CD4-positive, alpha-beta memory T cell (primary cell): ENCODE results near the gene TUBB4B. TPM values are rescaled to one million over a fixed set of nuclear protein-coding genes. Genes with fewer than 3 reads are reported as not detected.

ENCODE experiments used
- CTCF ChIA-PET: fragments of 350-600 bp; sonication (Branson Sonifier 250); formaldehyde crosslinking; loops from one replicate; lab custom pipeline; 2021; ENCODE audit warnings: inconsistent platforms; ENCODE audit not compliant: partially characterized antibody; lab: Charles Lee
- POLR2A ChIA-PET: fragments of 350-600 bp; sonication (Branson Sonifier 250); formaldehyde crosslinking; loops from one replicate; lab custom pipeline; 2021; ENCODE audit not compliant: partially characterized antibody; lab: Charles Lee
- DNase-seq, 5 donors: peaks; one replicate each; pipeline versions ENCODE4 v3.0.0 to v3.0.0-alpha.2; 2020 to 2022; ENCODE audit warnings: mixed read lengths in 1 of 5
- H3K27ac ChIP-seq: one replicate; pipeline ENCODE4 v1.7.0; 2013; ENCODE audit warnings: low read depth, low read length
- H3K27me3 ChIP-seq: 2 replicates; pipeline ENCODE4 v1.7.0; 2013; ENCODE audit warnings: mild to moderate bottlenecking, low read length, moderate library complexity; ENCODE audit not compliant: insufficient read depth
- H3K36me3 ChIP-seq: 2 replicates; pipeline ENCODE4 v1.7.0; 2013; ENCODE audit warnings: mild to moderate bottlenecking, low read length, moderate library complexity; ENCODE audit not compliant: insufficient read depth
- H3K4me1 ChIP-seq: 2 replicates; pipeline ENCODE4 v1.7.0; 2013; ENCODE audit warnings: mild to moderate bottlenecking, low read length, moderate library complexity; ENCODE audit not compliant: insufficient read depth
- H3K4me3 ChIP-seq, 2 donors: one replicate each; pipeline ENCODE4 v1.7.0; 2013; ENCODE audit warnings: low read length in 2 of 2, mild to moderate bottlenecking in 1 of 2
- H3K9me3 ChIP-seq, 2 donors: one replicate each; pipeline ENCODE4 v1.7.0; 2013; ENCODE audit warnings: low read length in 2 of 2, control low read depth in 1 of 2; ENCODE audit not compliant: control insufficient read depth in 1 of 2
- H3K27ac Mint-ChIP-seq, 7 donors: one replicate each; pipeline ENCODE4 v1.8.0; 2020 to 2021; ENCODE audit warnings: mixed read lengths in 7 of 7, mild to moderate bottlenecking in 6 of 7, inconsistent platforms in 3 of 7, moderate library complexity in 3 of 7
- H3K27me3 Mint-ChIP-seq, 2 donors: one replicate each; pipeline ENCODE4 v1.8.0; 2020 to 2021; ENCODE audit warnings: mixed read lengths in 2 of 2
- H3K36me3 Mint-ChIP-seq, 2 donors: one replicate each; pipeline ENCODE4 v1.8.0; 2020 to 2021; ENCODE audit warnings: mixed read lengths in 2 of 2, inconsistent platforms in 1 of 2, mild to moderate bottlenecking in 1 of 2
- H3K4me1 Mint-ChIP-seq, 4 donors: one replicate each; pipeline ENCODE4 v1.8.0; 2020 to 2021; ENCODE audit warnings: mixed read lengths in 4 of 4, mild to moderate bottlenecking in 1 of 4
- H3K4me3 Mint-ChIP-seq, 8 donors: one replicate each; pipeline ENCODE4 v1.8.0; 2020 to 2021; ENCODE audit warnings: mixed read lengths in 8 of 8, mild to moderate bottlenecking in 7 of 8, moderate library complexity in 6 of 8, inconsistent platforms in 3 of 8
- H3K9me3 Mint-ChIP-seq, 8 donors: one replicate each; pipeline ENCODE4 v1.8.0; 2020 to 2021; ENCODE audit warnings: mixed read lengths in 8 of 8, mild to moderate bottlenecking in 5 of 8, inconsistent platforms in 3 of 8, moderate library complexity in 1 of 8
- intact Hi-C: fragments of 100-400 bp; cut with micrococcal nuclease; formaldehyde crosslinking; loops from one replicate; pipeline ENCODE4 v1.15.1; 2023
- polyA plus RNA-seq, 2 donors: library from polyadenylated mRNA; unstranded; fragments of 300-500 nt; fragmentation: Illumina TruSeq; gene quantifications; one replicate each; pipeline ENCODE4 v1.2.3, GENCODE V29; 2021
- total RNA-seq, 2 experiments: library from RNA; stranded (reverse); gene quantifications; one replicate each; pipeline ENCODE4 v1.2.3, GENCODE V29; 2021

The TUBB4B gene
- total and polyA plus RNA-seq, 4 experiments from 2014 or later, result 53.1 to 103 (median 82.0) TPM

DNA sequence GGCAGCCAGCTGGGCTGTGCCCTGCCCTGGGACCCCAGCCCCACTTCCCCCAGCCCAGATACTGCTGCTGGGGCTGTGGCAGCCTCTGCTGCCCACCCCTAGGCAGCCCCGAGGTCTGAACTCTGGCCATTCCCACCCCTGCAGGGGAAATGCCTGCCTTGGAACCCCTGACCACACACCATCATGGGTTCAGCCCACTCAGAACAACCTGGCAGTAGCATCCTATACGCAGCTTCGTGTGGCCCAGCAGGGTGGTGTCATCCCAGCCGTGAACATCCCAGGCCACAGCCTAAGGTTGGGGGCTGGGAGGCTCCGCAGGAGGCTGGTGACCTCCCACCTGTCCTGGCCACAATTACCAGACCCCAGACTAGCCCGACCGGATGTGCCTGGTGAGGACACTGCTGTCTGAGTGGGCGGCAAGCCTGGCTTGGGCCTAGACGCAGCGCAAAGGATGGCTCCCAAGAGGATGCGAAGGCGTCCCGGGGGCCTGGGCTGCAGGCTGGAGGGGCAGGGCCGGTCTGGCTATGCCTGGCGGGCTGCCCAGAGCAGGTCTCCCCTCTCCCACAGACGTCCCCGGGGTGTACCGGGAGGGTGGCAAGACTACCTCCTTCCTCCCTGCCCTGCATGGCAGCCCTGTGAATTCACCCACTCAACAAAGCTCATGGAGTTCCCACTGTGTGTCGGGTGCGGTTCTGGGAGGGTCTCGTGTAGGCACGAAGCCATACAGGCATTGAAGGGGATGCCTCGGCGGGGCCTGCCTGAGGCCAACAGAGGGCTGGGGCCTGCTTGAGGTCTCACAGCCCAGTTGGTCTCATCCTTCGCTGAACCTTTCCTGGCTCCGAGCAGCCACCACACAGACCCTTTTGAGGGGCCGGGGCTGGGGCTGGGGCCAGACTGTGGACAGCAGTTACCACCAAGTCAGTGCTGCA, 11.9 kb upstream of the TUBB4B start:
- Mint-ChIP-seq H3K27me3 (peaks cover 3 to 4% of the 10 kb centered on the region in 2 donors), H3K9me3 (no peaks in the 10 kb centered on the region), H3K4me1 (peaks cover 2 to 6% (median 3%) of the 10 kb centered on the region in 4 donors), H3K4me3 (no peak overlapping the region), H3K36me3 (no peaks in the 10 kb centered on the region), H3K27ac (no peak overlapping the region)
- Histone ChIP-seq H3K27me3 (no peaks in the 10 kb centered on the region), H3K9me3 (no peaks in the 10 kb centered on the region), H3K4me1 (peaks cover 3% of the 10 kb centered on the region), H3K36me3 (no peaks in the 10 kb centered on the region), H3K27ac (no peak overlapping the region), H3K4me3 (no peak overlapping the region)
- no peak for DNase-seq
- intact Hi-C loops, result no loop called here
- ChIA-PET POLR2A (interaction anchor here (0.6 kb wide), 1 partner anchor 690 kb away, joined by 4 read pairs; no protein-coding TSS in a partner anchor), CTCF (interaction anchor here (0.9 to 1.0 kb wide), 2 partner anchors 9 to 40 kb away, joined by 3 read pairs; no protein-coding TSS in a partner anchor)

GRCh38 chr9:137229903-137230704, 11.0 kb upstream of the TUBB4B start:
- H3K4me1 Mint-ChIP-seq, result peaks cover 2 to 6% (median 3%) of the 10 kb centered on the region in 4 donors
- Histone ChIP-seq H3K4me3 (no peak overlapping the region), H3K27me3 (no peaks in the 10 kb centered on the region), H3K36me3 (no peaks in the 10 kb centered on the region), H3K9me3 (no peaks in the 10 kb centered on the region), H3K4me1 (no peaks in the 10 kb centered on the region), H3K27ac (no peak overlapping the region)
- H3K36me3 Mint-ChIP-seq, result no peaks in the 10 kb centered on the region
- no peak overlapping the region for H3K27ac Mint-ChIP-seq
- H3K27me3 Mint-ChIP-seq, result peaks cover 3 to 8% of the 10 kb centered on the region in 2 donors
- POLR2A ChIA-PET, result interaction anchor here (0.6 kb wide), 1 partner anchor 691 kb away, joined by 4 read pairs; no protein-coding TSS in a partner anchor
- intact Hi-C loops, result no loop called here
- no peak overlapping the region for H3K4me3 Mint-ChIP-seq
- CTCF ChIA-PET, result interaction anchor here (0.6 to 2.0 kb wide), 4 partner anchors 8 to 514 kb away, joined by 3 to 5 read pairs (median 3); no protein-coding TSS in a partner anchor
- H3K9me3 Mint-ChIP-seq, result no peaks in the 10 kb centered on the region
- DNase-seq, result no peak

DNA sequence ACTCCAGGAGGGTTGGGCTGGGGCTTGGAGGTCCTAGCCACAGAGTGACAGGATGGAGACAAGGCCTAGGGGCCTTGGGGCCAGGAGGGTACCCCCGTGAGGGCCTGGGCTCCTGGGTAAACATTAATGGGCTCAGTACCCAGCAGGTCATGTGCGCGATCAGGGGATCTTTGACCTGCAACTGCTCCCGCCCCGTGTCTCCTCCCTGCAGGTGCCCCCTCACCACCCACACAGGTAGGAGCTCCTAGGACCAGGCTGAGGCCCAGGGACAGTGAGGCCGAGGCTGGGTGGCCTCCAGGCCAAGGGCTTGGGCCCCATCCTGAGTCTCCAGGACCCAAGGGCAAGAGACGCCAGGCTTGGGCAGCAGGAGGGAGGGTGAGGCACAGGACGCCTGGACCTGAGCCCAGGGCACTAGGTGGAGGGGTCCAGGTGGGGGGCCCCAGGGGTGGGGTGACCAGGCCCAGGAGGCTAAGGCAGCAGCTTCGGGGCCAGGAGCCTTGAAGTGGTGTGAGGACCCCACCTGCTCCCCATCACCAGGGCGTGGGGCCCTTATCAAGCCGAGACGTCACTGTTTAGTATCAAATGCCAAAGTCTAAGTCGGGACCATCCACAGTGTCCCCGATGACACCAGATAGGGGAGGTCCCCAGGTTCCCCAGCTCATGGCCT, 10.2 kb upstream of the TUBB4B start, which contains the start of gene SLC34A3:
Gene SLC34A3, plus strand, starts transcription at position 197 of the 667 bp plus-strand sequence. CDS start 802 bp downstream, outside the sequence.
- ChIA-PET POLR2A (interaction anchor here (1.7 kb wide), 1 partner anchor 10 kb away, joined by 7 read pairs; the partner anchor contains the start of gene TUBB4B), CTCF (interaction anchor here (0.6 to 2.0 kb wide), 2 partner anchors 113 to 515 kb away, joined by 3 to 5 read pairs; no protein-coding TSS in a partner anchor)
- Mint-ChIP-seq H3K27ac (no peak within 1 kb of the TSS), H3K36me3 (no peaks in the 10 kb centered on the region), H3K27me3 (peaks cover 3 to 11% of the 10 kb centered on the region in 2 donors), H3K4me1 (peaks cover 2 to 6% (median 3%) of the 10 kb centered on the region in 4 donors), H3K4me3 (no peak within 1 kb of the TSS), H3K9me3 (no peaks in the 10 kb centered on the region)
- H3K27ac ChIP-seq, result no peak within 1 kb of the TSS
- no peaks in the 10 kb centered on the region for H3K9me3 ChIP-seq
- H3K36me3 ChIP-seq, result no peaks in the 10 kb centered on the region
- intact Hi-C loops, result no loop called here
- no peak for DNase-seq
- H3K4me3 ChIP-seq, result no peak within 1 kb of the TSS
- H3K4me1 ChIP-seq, result peaks cover under 1% of the 10 kb centered on the region
- H3K27me3 ChIP-seq, result no peaks in the 10 kb centered on the region

- intact Hi-C loops, result no loop called here
- Histone ChIP-seq H3K9me3 (no peaks in the 10 kb centered on the region), H3K4me1 (peaks cover 7% of the 10 kb centered on the region), H3K36me3 (no peaks in the 10 kb centered on the region), H3K4me3 (no peak overlapping the region), H3K27me3 (no peaks in the 10 kb centered on the region), H3K27ac (no peak overlapping the region)
- no peaks in the 10 kb centered on the region for H3K36me3 Mint-ChIP-seq
- ChIA-PET POLR2A (interaction anchor here (1.7 kb wide), 1 partner anchor 10 kb away, joined by 7 read pairs; the partner anchor contains the start of gene TUBB4B), CTCF (interaction anchor here (2.0 kb wide), 1 partner anchor 113 kb away, joined by 5 read pairs; no protein-coding TSS in a partner anchor)
- H3K27ac Mint-ChIP-seq, result no peak overlapping the region
- H3K27me3 Mint-ChIP-seq, result peaks cover 3 to 11% of the 10 kb centered on the region in 2 donors
- H3K4me3 Mint-ChIP-seq, result no peak overlapping the region
- DNase-seq, result no peak
- peaks cover 2 to 9% (median 3%) of the 10 kb centered on the region in 4 donors for H3K4me1 Mint-ChIP-seq
- no peaks in the 10 kb centered on the region for H3K9me3 Mint-ChIP-seq
Observed at GRCh38 chr9:137231372-137232039, 9.6 kb upstream of the TUBB4B start.

- POLR2A ChIA-PET, result interaction anchor here (1.7 kb wide), 1 partner anchor 9 kb away, joined by 7 read pairs; the partner anchor contains the start of gene TUBB4B
- Mint-ChIP-seq H3K9me3 (no peaks in the 10 kb centered on the region), H3K27me3 (peaks cover 3 to 11% of the 10 kb centered on the region in 2 donors)
Observed at GRCh38 chr9:137232101-137232500, 9.0 kb upstream of the TUBB4B start.

DNA sequence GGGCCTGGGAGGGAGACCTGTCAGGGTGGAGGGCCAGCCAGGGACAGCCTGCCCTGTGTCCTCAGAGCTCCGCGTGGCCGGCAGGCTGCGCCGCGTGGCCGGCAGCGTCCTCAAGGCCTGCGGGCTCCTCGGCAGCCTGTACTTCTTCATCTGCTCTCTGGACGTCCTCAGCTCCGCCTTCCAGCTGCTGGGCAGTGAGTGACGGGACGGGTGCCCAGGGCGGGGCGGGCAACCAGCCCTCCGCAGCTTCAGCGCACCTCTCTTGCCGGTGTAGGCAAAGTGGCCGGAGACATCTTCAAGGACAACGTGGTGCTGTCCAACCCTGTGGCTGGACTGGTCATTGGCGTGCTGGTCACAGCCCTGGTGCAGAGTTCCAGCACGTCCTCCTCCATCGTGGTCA, 8.6 kb upstream of the TUBB4B start:
- no peaks in the 10 kb centered on the region for H3K36me3 Mint-ChIP-seq
- no peaks in the 10 kb centered on the region for H3K27me3 ChIP-seq
- no peak overlapping the region for H3K27ac Mint-ChIP-seq
- H3K27ac ChIP-seq, result no peak overlapping the region
- H3K4me3 Mint-ChIP-seq, result no peak overlapping the region
- peaks cover 2 to 10% of the 10 kb centered on the region in 2 donors for H3K27me3 Mint-ChIP-seq
- H3K4me3 ChIP-seq, result no peak overlapping the region
- DNase-seq, result no peak
- POLR2A ChIA-PET, result interaction anchor here (1.7 kb wide), 1 partner anchor 9 kb away, joined by 7 read pairs; the partner anchor contains the start of gene TUBB4B
- H3K36me3 ChIP-seq, result no peaks in the 10 kb centered on the region
- peaks cover 14% of the 10 kb centered on the region for H3K4me1 ChIP-seq
- no peaks in the 10 kb centered on the region for H3K9me3 Mint-ChIP-seq
- CTCF ChIA-PET, result no interaction called here
- intact Hi-C loops, result no loop called here
- H3K9me3 ChIP-seq, result no peaks in the 10 kb centered on the region
- H3K4me1 Mint-ChIP-seq, result peaks cover 2 to 10% (median 4%) of the 10 kb centered on the region in 4 donors

More at GRCh38 chr9:137232101-137232500, 9.0 kb upstream of the TUBB4B start:
- H3K4me3 Mint-ChIP-seq, result no peak overlapping the region
- Histone ChIP-seq H3K36me3 (no peaks in the 10 kb centered on the region), H3K4me3 (no peak overlapping the region), H3K4me1 (peaks cover 13% of the 10 kb centered on the region), H3K27me3 (no peaks in the 10 kb centered on the region), H3K27ac (no peak overlapping the region), H3K9me3 (no peaks in the 10 kb centered on the region)
- CTCF ChIA-PET, result no interaction called here
- H3K36me3 Mint-ChIP-seq, result no peaks in the 10 kb centered on the region
- H3K27ac Mint-ChIP-seq, result no peak overlapping the region
- intact Hi-C loops, result no loop called here
- no peak for DNase-seq
- peaks cover 2 to 12% (median 3%) of the 10 kb centered on the region in 4 donors for H3K4me1 Mint-ChIP-seq
